GM18951 (cell line): ENCODE results near the gene JPT2.
"Not testable (repeated sequence)": the region's sequence is repeated elsewhere in the genome, so short reads cannot be mapped to it uniquely, and the experiment has no call there.

Experiments used
- POLR2A ChIP-seq: IDR thresholded peaks from 4 replicates; pipeline ENCODE4 v1.6.1; 2011; ENCODE audit warnings: mild to moderate bottlenecking; ENCODE audit not compliant: insufficient read length, insufficient read depth; ENCODE audit errors: extremely low read depth
- in situ Hi-C: fragments of 300-500 bp; cut with MboI; formaldehyde crosslinking; loops from one replicate; pipeline ENCODE4 v1.12.0; 2022; ENCODE audit warnings: low sequenced_read_pairs, mixed read lengths, inconsistent platforms; ENCODE audit not compliant: unreplicated experiment

JPT2 gene

DNA sequence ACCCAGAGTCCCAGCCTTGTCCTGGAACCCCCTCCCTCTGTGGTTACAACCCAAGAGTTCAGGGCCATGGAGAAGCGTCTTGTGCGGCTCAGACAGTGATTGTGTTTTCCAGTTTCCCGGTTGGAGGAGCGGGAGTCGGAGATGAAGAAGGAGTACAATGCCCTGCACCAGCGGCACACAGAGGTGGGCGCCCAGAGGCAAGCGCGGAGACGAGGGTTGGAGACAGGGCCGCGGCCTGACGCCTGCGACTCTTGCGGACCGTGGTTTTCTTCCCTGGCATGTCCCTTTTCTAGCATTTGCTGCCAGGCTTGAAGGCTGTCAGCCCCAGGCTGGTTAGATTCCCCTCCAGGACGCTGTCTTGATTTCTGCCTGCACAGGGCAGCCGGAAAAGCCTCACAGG is 50.9 kb downstream of the JPT2 start:
- TF ChIP-seq POLR2A: no peak
- in situ Hi-C loops: no loop called here

DNA sequence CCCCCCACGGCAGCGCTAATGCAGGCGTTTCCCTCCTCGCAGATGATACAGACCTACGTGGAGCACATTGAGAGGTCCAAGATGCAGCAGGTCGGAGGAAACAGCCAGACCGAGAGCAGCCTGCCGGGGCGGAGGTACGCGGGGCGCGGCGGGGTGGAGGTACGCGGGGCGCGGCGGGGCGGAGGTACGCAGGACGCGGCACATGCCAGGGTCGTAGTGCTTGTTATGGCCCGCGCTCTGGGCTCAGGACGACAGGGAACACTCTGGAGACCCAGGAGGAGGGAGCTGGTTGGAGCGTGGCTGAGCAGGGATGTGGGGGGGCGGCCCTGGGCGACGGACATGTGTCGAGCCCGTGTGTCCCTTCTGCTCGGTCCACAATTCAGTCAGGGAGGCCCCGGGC is 51.4 kb downstream of the JPT2 start:
- no peak for TF ChIP-seq POLR2A
- in situ Hi-C loops: no loop called here

DNA sequence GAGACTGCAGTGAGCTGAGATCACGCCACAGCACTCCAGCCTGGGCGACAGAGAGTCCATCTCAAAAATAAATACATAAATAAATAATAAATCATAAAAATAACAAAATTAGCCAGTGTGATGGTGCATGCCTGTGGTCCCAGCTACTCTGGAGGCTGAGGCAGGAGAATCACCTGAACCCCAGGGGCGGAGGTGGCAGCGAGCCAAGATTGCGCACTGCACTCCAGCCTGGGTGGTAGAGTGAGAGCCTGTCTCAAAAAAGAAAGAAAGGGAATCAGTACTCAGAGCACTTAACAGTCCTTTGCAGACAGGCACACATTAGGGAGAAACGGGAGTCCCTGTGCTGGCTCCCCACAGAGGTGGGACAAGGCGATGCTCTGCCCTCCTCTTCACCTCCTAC is 53.0 kb downstream of the JPT2 start:
- no peak for TF ChIP-seq POLR2A
- in situ Hi-C loops: no loop called here

DNA sequence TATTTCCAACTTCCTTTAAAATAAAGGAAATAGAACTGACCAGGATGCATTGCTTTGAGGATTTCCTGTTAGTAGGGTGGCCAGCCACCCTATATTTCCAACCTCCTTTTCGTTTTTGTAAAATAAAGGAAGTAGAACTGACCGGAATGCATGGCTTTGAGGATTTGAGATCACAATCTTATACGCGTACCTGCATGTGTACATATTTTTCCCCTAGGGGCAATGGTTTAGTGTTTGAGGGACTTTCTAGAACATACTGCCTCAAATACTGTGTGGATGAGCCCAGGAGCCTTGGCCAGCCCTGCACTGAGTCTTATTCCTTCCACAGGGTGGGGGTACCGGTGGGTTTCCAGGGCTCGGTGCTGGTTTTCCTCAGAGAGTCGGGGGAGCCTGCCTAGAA is 53.5 kb downstream of the JPT2 start:
- TF ChIP-seq POLR2A: no peak
- in situ Hi-C loops: no loop called here

DNA sequence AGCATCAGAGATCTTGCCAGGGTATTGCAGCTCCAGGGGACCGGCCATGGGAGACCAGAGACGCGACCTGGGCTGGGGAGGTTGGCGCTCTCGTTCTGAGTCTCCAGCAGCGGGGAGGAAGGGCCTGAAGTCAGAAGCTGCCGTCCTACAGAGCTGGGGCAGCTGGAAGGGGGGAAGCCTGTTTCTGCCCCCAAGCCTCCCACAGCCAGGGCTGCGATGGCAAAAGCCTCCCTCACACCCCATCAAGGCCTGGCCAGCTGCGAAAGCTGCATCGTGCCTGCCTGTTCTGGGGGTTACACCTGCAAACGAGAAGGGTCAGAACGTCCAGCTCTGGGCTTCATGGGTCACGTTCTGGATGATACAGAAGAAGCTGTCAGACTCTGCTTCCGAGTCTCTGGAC is 54.0 kb downstream of the JPT2 start:
- TF ChIP-seq POLR2A: no peak
- in situ Hi-C loops: no loop called here

DNA sequence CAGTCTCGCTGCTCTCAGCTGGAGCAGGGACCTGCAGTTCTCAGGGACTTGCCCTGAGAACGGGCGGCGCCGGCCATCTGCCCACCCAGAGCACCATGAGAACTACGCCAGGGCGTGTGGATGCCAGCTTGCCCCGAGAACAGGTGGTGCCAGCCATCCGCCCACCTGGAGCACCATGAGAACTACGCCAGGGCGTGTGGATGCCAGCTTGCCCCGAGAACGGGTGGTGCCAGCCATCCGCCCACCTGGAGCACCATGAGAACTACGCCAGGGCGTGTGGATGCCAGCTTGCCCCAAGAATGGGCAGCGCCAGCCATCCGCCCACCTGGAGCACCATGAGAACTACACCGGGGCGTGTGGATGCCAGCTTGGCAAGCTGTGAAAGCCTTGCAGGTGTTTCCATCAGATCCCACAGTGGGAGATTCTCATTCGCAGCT is 54.5 kb downstream of the JPT2 start:
- in situ Hi-C loops: not testable (repeated sequence)

DNA sequence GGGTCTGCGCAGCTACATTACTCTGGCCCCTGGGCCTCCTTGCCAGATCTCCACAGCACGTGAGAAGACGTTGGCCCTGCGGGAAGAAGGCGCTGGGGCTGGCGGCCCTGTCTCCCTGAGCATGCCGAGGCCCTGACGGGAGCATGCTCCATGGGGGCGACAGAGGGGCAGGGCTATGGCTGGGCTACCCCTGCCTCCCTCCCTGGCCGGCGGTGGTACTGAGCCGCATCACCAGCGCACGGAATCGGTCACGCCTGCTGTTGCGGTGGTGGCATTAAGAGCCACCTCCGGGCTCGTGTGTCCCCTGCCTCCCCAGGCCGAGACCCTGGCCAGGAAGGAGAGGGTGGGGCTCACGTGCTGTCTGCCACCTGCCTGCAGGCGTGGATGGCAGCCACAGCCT is 56.0 kb downstream of the JPT2 start:
- TF ChIP-seq POLR2A: no peak

DNA sequence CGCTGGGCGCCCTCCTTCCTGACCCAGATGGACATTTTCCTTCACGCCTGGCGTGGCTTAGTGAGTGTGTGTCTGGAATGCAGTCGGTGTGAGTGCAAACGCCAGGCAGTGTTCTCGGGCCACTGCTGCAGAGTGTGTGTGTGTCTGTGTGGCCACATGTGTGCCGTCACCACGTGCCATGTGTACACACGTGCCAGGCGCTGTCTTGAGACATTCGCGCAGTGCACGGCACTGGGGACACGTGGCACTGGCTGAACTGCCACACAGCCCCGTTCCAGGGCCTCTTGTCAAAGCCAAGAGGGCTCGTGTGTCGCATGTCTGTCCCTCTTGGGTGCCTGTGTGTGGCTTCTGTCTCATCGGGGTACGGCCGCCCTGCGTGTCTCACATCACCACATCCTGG is 56.7 kb downstream of the JPT2 start:
- in situ Hi-C loops: no loop called here
- TF ChIP-seq POLR2A: no peak

More for the DNA sequence above, 56.0 kb downstream of the JPT2 start:
- in situ Hi-C loops: no loop called here

DNA sequence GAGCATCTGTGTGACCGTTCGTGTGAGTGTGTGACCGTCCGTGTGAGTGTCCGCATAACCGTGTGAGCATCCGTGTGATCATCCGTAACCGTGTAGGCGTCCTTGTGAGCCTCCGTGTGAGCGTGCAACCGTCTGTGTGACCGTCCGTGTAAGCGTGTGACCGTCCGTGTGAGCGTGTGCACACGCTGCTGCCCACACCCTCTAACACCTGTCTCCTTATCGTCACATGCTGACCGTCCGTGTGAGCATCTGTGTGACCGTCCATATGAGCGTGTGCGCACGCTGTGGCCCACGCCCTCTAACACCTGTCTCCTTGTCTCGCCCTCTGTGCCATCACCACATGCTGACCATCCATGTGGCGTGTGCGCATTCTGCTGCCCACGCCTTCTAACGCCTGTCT is 62.2 kb downstream of the JPT2 start:
- in situ Hi-C loops: no loop called here
- TF ChIP-seq POLR2A: no peak

DNA sequence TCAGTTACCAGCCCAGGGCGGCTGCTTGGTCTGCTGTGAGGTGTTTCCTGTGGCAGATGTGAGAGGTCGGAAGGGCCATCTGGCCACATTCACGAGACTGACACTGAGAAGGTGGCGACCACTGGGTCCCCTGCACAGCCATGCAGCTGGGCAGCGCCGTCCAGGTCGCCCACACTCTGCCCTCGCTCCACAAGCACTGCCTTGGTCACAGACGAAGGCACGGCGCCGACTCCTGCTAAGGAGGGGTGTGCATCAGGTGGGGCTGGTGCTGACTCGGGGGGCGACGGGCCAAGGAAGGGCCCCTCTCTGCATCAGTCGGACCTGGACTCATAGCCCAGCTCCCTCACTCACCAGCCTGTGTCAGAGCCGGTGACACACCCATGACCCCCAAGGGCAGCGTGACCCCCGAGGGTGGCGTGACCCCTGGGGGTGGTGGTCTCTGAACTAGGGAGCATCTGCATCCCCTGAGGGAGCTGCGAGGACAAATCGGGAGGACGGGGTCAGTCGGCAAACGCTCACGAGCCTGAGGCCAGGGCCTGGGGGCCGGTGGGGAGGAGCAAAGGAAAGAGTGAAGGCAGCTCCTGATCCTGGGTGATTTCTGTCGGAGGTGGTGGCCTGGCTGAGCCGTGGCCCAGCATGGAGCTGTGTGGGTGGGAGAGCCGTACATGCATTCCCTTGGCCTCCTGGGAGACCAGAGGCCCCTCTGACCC is 62.9 kb downstream of the JPT2 start:
- no peak for TF ChIP-seq POLR2A
- in situ Hi-C loops: no loop called here

DNA sequence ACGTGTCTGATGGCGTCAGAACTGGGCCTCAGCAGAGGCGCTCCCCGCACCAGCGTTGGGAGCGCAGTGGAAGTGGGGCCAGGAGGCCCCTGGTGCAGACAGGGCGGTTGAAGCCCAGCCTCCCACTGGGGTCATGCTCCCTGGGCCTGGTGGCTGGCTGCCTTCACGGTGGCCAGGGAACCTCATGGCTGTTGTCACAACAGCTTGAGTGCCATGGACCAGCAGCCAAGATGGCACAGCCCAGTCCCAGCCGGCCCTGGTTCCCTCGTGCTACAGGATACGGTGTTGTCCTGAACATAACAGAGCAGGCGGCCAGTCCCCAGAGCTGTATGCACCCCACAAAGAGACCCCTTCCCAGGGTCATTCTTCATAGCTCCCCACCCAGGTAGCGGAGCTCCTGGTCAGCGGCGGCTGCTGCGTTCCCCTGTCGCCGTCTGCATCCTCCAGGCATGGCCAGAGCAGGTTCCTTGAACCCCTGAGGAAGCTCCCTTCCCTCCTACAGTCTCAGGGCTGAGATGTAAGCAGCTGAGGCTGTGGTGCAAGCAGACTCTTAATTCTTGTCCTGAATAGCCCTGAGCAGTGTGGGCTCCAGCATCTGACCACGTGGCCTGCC is 63.6 kb downstream of the JPT2 start:
- in situ Hi-C loops: no loop called here
- no peak for TF ChIP-seq POLR2A

DNA sequence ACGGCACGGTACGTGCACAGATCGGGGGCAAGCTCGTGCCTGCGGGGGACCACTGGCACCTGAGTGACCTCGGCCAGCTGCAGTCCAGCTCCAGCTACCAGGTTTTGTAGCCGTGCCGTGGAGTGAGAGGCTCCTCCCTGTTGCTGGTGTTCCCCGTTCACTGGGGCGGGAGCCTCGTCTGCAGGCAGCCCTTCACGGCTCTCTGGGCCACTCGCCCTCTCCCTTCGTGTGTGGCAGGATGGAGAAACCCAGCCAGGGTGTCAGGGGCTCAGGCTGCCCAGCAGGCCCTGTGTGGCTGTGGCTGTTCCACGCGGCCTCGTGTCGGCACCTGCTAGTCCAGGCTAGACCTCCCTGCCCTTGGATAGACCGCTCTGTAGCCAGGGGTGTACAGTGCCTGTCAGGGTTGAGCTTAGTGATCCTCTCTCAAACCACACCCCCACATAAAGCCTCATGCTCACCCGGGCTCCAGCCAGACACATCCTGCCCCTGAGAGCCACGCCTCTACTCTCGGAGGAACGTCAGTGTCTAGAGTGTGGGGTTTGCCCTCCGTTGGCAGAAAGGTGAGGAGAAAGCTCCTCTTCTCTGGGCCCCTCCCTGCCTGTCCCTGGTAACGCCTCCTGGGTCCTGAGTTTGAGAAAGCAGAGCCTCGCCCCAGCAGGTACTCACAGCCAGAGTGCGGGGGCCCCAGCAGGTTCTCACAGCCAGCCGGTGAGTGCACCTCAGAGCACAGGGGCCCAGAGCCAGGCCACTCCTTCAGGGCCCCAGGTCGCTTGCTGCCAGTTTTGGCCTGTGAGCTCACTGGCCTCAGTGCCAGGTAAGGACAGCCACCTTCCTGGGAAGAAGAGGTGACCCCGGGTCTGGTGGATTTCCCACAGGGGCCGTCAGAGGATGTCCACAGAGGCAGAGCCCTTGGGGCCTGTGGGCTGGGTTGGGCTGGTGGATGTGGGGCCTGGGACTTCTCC is 65.6 kb downstream of the JPT2 start:
- in situ Hi-C loops: no loop called here
- no peak for TF ChIP-seq POLR2A

DNA sequence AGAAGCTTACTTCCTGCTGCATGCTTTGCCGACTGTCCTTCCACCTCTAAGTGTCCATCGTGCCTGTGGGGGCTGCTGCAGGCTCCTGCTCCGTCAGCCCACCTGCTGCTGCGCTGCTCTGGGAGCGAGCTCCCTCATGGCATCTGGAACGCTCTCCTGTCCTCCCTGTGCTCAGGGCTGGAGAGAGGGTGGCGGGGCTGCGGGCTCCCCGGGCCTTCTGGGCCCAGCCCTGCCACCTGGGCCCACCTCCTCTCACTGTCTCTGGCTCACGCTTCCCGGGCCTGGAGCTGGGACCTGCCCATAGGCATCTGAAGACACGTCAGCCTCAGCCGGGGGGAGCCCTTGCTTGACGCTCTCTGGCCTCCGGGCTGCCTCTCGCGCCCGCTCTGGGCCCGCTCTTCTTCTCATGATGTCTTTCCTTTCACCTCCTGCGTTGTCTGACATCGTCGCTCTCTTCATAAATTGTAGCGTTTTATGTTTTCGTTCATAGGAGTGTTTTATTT is 66.3 kb downstream of the JPT2 start:
- in situ Hi-C loops: no loop called here
- no peak for TF ChIP-seq POLR2A
